B cell (primary cell): ENCODE measurements around the gene DGKQ. TPM values are rescaled to one million over a fixed set of nuclear protein-coding genes. Genes with fewer than 3 reads are reported as not detected.

Source experiments
- ATAC-seq: fragments of 200-7000 bp; cut with Tn5 transposase; one replicate; pipeline ENCODE4 v1.10.0; 2021; ENCODE audit warnings: low read depth, mild to moderate bottlenecking, moderate number of reproducible peaks, moderate library complexity
- CTCF ChIA-PET: fragments of 350-600 bp; sonication (Branson Sonifier 250); formaldehyde crosslinking; loops from one replicate; lab custom pipeline; 2021; ENCODE audit warnings: antibody characterized with exemption, inconsistent platforms; lab: Charles Lee
- POLR2A ChIA-PET: fragments of 350-600 bp; sonication (Branson Sonifier 250); formaldehyde crosslinking; loops from one replicate; lab custom pipeline; 2021; ENCODE audit warnings: antibody characterized with exemption; lab: Charles Lee
- DNase-seq: peaks from one replicate; pipeline ENCODE4 v3.0.0; 2013
- H2AFZ ChIP-seq: 2 replicates; pipeline ENCODE4 v1.6.1; 2012; ENCODE audit warnings: mild to moderate bottlenecking, low read depth, low read length; ENCODE audit not compliant: insufficient read depth, poor library complexity, severe bottlenecking
- H3K27ac ChIP-seq, 2 donors: 1 replicate in 1 of 2; 2 replicates in 1 of 2; pipeline ENCODE4 v1.5.1; 2012 to 2013; ENCODE audit warnings: low read length in 2 of 2, mild to moderate bottlenecking in 2 of 2, moderate library complexity in 1 of 2
- H3K27me3 ChIP-seq, 4 experiments: fragments of 200-600 bp in 1 of 4; sonication (generic) in 1 of 4; replicated peaks in 1 of 4; 1 replicate in 2 of 4; 2 replicates in 2 of 4; pipeline versions ENCODE4 v1.6.1 to v1.7.0; 2013 to 2016; ENCODE audit warnings: low read length in 3 of 4, mild to moderate bottlenecking in 2 of 4, mixed read lengths in 1 of 4, moderate library complexity in 1 of 4; ENCODE audit not compliant: insufficient read depth in 4 of 4, control insufficient read depth in 3 of 4; ENCODE audit errors: control extremely low read depth in 1 of 4
- H3K36me3 ChIP-seq, 2 experiments: replicated peaks in 1 of 2; 1 replicate in 1 of 2; 2 replicates in 1 of 2; pipeline versions ENCODE4 v1.6.1 to v1.7.1; 2013; ENCODE audit warnings: low read length in 1 of 2; ENCODE audit not compliant: insufficient read depth in 2 of 2, control insufficient read depth in 1 of 2; ENCODE audit errors: control extremely low read depth in 1 of 2, extremely low read depth in 1 of 2
- H3K4me1 ChIP-seq, 2 donors: fragments of 200-600 bp in 1 of 2; sonication (generic) in 1 of 2; 1 replicate in 1 of 2; 2 replicates in 1 of 2; pipeline versions ENCODE4 v1.5.1 to v1.6.1; 2013 to 2017; ENCODE audit warnings: low read length in 2 of 2; ENCODE audit not compliant: control insufficient read depth in 2 of 2, insufficient read depth in 2 of 2
- H3K4me2 ChIP-seq: replicated peaks from 2 replicates; pipeline ENCODE3; 2012; ENCODE audit warnings: mild to moderate bottlenecking, low read depth, low read length; ENCODE audit not compliant: poor library complexity, severe bottlenecking
- H3K4me3 ChIP-seq, 5 experiments: fragments of 200-600 bp in 1 of 5; sonication (generic) in 1 of 5; 1 replicate in 3 of 5; 2 replicates in 2 of 5; pipeline versions ENCODE4 v1.5.1 to v1.7.0; 2011 to 2016; ENCODE audit warnings: low read length in 4 of 5, mild to moderate bottlenecking in 4 of 5, low read depth in 2 of 5, control low read depth in 1 of 5, moderate library complexity in 1 of 5; ENCODE audit not compliant: insufficient read depth in 1 of 5; ENCODE audit errors: control extremely low read depth in 1 of 5, extremely low read depth in 1 of 5
- H3K79me2 ChIP-seq: fragments of 200-600 bp; sonication (generic); one replicate; pipeline ENCODE4 v1.6.0; 2016; ENCODE audit warnings: low read length; ENCODE audit not compliant: control insufficient read depth, insufficient read depth
- H3K9ac ChIP-seq: fragments of 200-600 bp; sonication (generic); 2 replicates; pipeline ENCODE4 v1.6.1; 2017; ENCODE audit warnings: mild to moderate bottlenecking, low read length, moderate library complexity
- H3K9me3 ChIP-seq, 3 donors: one replicate each; pipeline versions ENCODE4 v1.6.1 to v1.7.1; 2013; ENCODE audit warnings: low read length in 2 of 3; ENCODE audit not compliant: control insufficient read depth in 2 of 3, insufficient read depth in 1 of 3; ENCODE audit errors: control extremely low read depth in 1 of 3
- H4K20me1 ChIP-seq: 2 replicates; pipeline ENCODE4 v1.6.0; 2012; ENCODE audit warnings: mild to moderate bottlenecking, low read length; ENCODE audit not compliant: insufficient read depth, control insufficient read depth, poor library complexity, severe bottlenecking
- H3K27ac Mint-ChIP-seq: one replicate; pipeline ENCODE4 v1.8.0; 2021; ENCODE audit warnings: mixed read lengths
- H3K27me3 Mint-ChIP-seq: one replicate; pipeline ENCODE4 v1.8.0; 2021; ENCODE audit warnings: mixed read lengths
- H3K4me1 Mint-ChIP-seq: one replicate; pipeline ENCODE4 v1.8.0; 2021; ENCODE audit warnings: mixed read lengths
- H3K4me3 Mint-ChIP-seq: one replicate; pipeline ENCODE4 v1.8.0; 2021; ENCODE audit warnings: mixed read lengths
- H3K9me3 Mint-ChIP-seq: one replicate; pipeline ENCODE4 v1.8.0; 2022; ENCODE audit warnings: mixed read lengths; ENCODE audit not compliant: insufficient read depth
- CTCF ChIP-seq: fragments of 200-600 bp; IDR thresholded peaks from one replicate; pipeline ENCODE4 v1.8.0; 2022; ENCODE audit warnings: antibody characterized with exemption, mild to moderate bottlenecking
- EZH2 ChIP-seq: IDR thresholded peaks from 2 replicates; pipeline ENCODE4 v1.6.1; 2012; ENCODE audit warnings: borderline replicate concordance, low read depth, mild to moderate bottlenecking, moderate library complexity, low read length; ENCODE audit not compliant: insufficient read depth, poor library complexity, severe bottlenecking
- whole genome bisulfite sequencing: methylation state at CpG from one replicate; pipeline ENCODE4 v1.1.5; 2013; ENCODE audit warnings: missing lambda C conversion rate; ENCODE audit not compliant: insufficient coverage; 5-methylcytosine and 5-hydroxymethylcytosine counted together
- intact Hi-C: fragments of 100-400 bp; cut with micrococcal nuclease; formaldehyde crosslinking; loops from one replicate; pipeline ENCODE4 v1.10.0; 2022
- polyA plus RNA-seq: library from polyadenylated mRNA; depleted of rRNA; stranded (reverse); fragments of >200 nt; gene quantifications from 2 replicates; pipeline ENCODE4 v1.2.3, GENCODE V29; 2012
- total RNA-seq, 2 donors: library from RNA; stranded (reverse); fragments of 120-200 nt in 1 of 2; gene quantifications; 1 replicate in 1 of 2; 2 replicates in 1 of 2; pipeline versions ENCODE4 v1.2.3 to v1.2.4, GENCODE V29; 2013 to 2022

The DGKQ gene
- total and polyA plus RNA-seq, 2 donors (not counting 1 experiment from before 2014, with no cell fraction given) = 22.6 to 30.4 TPM

- no peaks in the 10 kb centered on the region for H3K36me3 ChIP-seq
- H3K27ac ChIP-seq = no peak overlapping the region
- peaks cover 19 to 25% of the 10 kb centered on the region in 2 donors for H3K4me1 ChIP-seq
- peaks cover 0 to 29% (median 0%) of the 10 kb centered on the region in 3 donors for H3K9me3 ChIP-seq
- no peak overlapping the region for H3K9ac ChIP-seq
- Mint-ChIP-seq H3K27me3 (peaks cover 13% of the 10 kb centered on the region), H3K27ac (no peak overlapping the region), H3K9me3 (no peaks in the 10 kb centered on the region), H3K4me3 (peak overlapping the region; percentile 44), H3K4me1 (peaks cover 27% of the 10 kb centered on the region)
- no peak for DNase-seq
- WGBS = 76% methylated on average over 15 of the region's 15 CpGs
- H3K4me3 ChIP-seq = no peak overlapping the region
- H3K4me2 ChIP-seq = no peak overlapping the region
- POLR2A ChIA-PET = no interaction called here
- no peaks in the 10 kb centered on the region for H3K79me2 ChIP-seq
- ATAC-seq = no peak
- intact Hi-C loops = no loop called here
- H3K27me3 ChIP-seq = peaks cover 0 to 45% (median 19%) of the 10 kb centered on the region in 4 experiments
- peaks cover 8% of the 10 kb centered on the region for H4K20me1 ChIP-seq
- H2AFZ ChIP-seq = no peak overlapping the region
- TF ChIP-seq EZH2 (no peak), CTCF (no peak)
- CTCF ChIA-PET = no interaction called here
Measured at GRCh38 chr4:996030-996996, 22.9 kb upstream of the DGKQ start.
